Measurements from ENCODE around the gene THAP2. TPM values are rescaled to one million over a fixed set of nuclear protein-coding genes. Genes with fewer than 3 reads are reported as not detected.
A peak's percentile ranks its signal among the peaks of the same experiment; 100 is the strongest.
"Not testable (repeated sequence)": the region's sequence is repeated elsewhere in the genome, so short reads cannot be mapped to it uniquely, and the experiment has no call there.

Gene THAP2
- total and polyA plus RNA-seq, 2 donors: 6.1 to 9.8 TPM

DNA sequence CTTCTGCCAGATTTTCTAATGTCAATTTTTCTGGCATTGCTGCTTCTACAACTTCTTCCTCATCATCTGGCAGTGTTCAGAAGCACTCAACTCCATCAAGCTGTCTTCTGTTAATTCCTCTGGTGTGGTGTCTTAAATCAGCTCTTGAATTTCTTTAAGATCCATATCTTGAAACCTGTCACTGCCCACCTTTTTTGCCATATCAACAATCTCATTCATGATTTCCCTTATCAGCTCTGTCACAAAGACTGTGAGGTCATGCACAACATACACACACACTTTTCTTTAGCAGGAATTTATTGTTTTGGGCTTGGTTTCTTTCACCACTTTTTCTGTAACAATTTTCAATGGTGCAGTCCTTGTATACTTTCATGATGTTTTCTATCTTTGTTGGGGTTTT, 7.2 kb downstream of the THAP2 start:
- H3K4me1 ChIP-seq (ENCODE audit: control insufficient read depth in 2 of 2, insufficient read depth in 2 of 2, low read length in 2 of 2): no peaks in the 10 kb centered on the region
- H3K4me3 ChIP-seq (ENCODE audit: low read length in 2 of 2): no peak overlapping the region
- DNase-seq (ENCODE audit: low read depth in 6 of 9, low spot score in 9 of 9): no peak
- H3K36me3 ChIP-seq (ENCODE audit: control insufficient read depth in 2 of 2, insufficient read depth in 2 of 2, low read length in 1 of 2): no peaks in the 10 kb centered on the region
- H3K27me3 ChIP-seq (ENCODE audit: control insufficient read depth in 2 of 2, insufficient read depth in 1 of 2, low read length in 1 of 2): no peaks in the 10 kb centered on the region
- no peak overlapping the region for H3K27ac ChIP-seq (ENCODE audit: low read depth in 1 of 2, low read length in 1 of 2)
- H3K9me3 ChIP-seq (ENCODE audit: control insufficient read depth in 2 of 2, insufficient read depth in 1 of 2, low read length in 1 of 2): no peaks in the 10 kb centered on the region

- WGBS: 98% methylated on average over 1 of the region's 1 CpG
- Histone ChIP-seq H3K36me3 (ENCODE audit: control insufficient read depth in 2 of 2, insufficient read depth in 2 of 2, low read length in 1 of 2) (no peaks in the 10 kb centered on the region), H3K27me3 (ENCODE audit: control insufficient read depth in 2 of 2, insufficient read depth in 1 of 2, low read length in 1 of 2) (no peaks in the 10 kb centered on the region), H3K9me3 (ENCODE audit: control insufficient read depth in 2 of 2, insufficient read depth in 1 of 2, low read length in 1 of 2) (no peaks in the 10 kb centered on the region), H3K4me3 (ENCODE audit: low read length in 2 of 2) (no peak overlapping the region), H3K4me1 (ENCODE audit: control insufficient read depth in 2 of 2, insufficient read depth in 2 of 2, low read length in 2 of 2) (no peaks in the 10 kb centered on the region), H3K27ac (ENCODE audit: low read depth in 1 of 2, low read length in 1 of 2) (no peak overlapping the region)
- DNase-seq (ENCODE audit: low read depth in 6 of 9, low spot score in 9 of 9): no peak
Observed at GRCh38 chr12:71671816-71672215, 7.7 kb downstream of the THAP2 start.

DNA sequence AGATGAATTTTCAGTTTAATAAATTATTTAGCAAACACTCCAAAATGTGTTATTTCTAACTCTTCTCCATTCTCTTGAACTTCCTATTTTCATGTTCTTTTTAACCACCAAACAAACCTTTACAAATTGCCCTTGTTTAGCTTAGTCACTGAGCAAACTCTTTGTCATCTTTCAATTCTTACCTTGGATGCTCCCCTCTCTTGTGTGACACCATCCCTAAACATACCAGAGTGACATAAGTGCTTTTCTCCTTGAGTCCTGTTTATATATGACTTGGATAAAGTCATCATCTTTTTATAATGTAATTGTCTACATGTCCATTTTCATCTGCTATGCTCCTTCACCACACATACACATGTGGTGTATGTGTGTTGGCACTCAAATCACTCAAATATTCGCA, 18.4 kb downstream of the THAP2 start:
- H3K27me3 ChIP-seq (ENCODE audit: control insufficient read depth in 2 of 2, insufficient read depth in 1 of 2, low read length in 1 of 2): no peaks in the 10 kb centered on the region
- no peak overlapping the region for H3K4me3 ChIP-seq (ENCODE audit: low read length in 2 of 2)
- no peaks in the 10 kb centered on the region for H3K36me3 ChIP-seq (ENCODE audit: control insufficient read depth in 2 of 2, insufficient read depth in 2 of 2, low read length in 1 of 2)
- H3K9me3 ChIP-seq (ENCODE audit: control insufficient read depth in 2 of 2, insufficient read depth in 1 of 2, low read length in 1 of 2): no peaks in the 10 kb centered on the region
- H3K27ac ChIP-seq (ENCODE audit: low read depth in 1 of 2, low read length in 1 of 2): no peak overlapping the region
- H3K4me1 ChIP-seq (ENCODE audit: control insufficient read depth in 2 of 2, insufficient read depth in 2 of 2, low read length in 2 of 2): peaks cover 2 to 12% of the 10 kb centered on the region in 2 donors
- 95% methylated on average over 1 of the region's 1 CpG for WGBS
- DNase-seq (ENCODE audit: low read depth in 6 of 9, low spot score in 9 of 9): no peak

- no peak for DNase-seq (ENCODE audit: low read depth in 6 of 9, low spot score in 9 of 9)
- Histone ChIP-seq H3K4me1 (ENCODE audit: control insufficient read depth in 2 of 2, insufficient read depth in 2 of 2, low read length in 2 of 2) (peaks cover 2 to 18% of the 10 kb centered on the region in 2 donors), H3K27ac (ENCODE audit: low read depth in 1 of 2, low read length in 1 of 2) (no peak overlapping the region), H3K9me3 (ENCODE audit: control insufficient read depth in 2 of 2, insufficient read depth in 1 of 2, low read length in 1 of 2) (no peaks in the 10 kb centered on the region), H3K36me3 (ENCODE audit: control insufficient read depth in 2 of 2, insufficient read depth in 2 of 2, low read length in 1 of 2) (no peaks in the 10 kb centered on the region), H3K4me3 (ENCODE audit: low read length in 2 of 2) (no peak overlapping the region), H3K27me3 (ENCODE audit: control insufficient read depth in 2 of 2, insufficient read depth in 1 of 2, low read length in 1 of 2) (no peaks in the 10 kb centered on the region)
- WGBS: 98% methylated on average over 5 of the region's 5 CpGs
Observed at GRCh38 chr12:71683633-71684032, 19.5 kb downstream of the THAP2 start.

DNA sequence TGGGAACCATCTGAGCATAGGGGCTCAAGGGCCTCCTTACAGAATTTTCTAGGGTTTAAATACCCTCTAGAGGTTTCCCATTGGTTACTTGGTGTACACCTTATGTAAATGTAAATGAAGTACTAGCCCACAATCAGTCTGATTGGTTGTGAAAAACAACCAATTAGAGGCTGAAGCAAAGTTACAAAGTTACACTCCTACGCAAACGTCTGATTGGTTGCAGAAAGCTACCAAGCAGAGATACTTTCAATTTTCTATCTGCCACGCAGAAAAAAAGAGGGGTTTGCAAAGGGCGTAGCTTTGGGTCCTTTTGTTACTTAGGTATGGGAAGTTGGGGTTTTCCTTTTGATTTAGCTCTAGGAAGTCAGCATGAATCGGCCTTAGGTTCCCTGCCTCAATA, 20.0 kb downstream of the THAP2 start:
- H3K27me3 ChIP-seq (ENCODE audit: control insufficient read depth in 2 of 2, insufficient read depth in 1 of 2, low read length in 1 of 2): no peaks in the 10 kb centered on the region
- no peaks in the 10 kb centered on the region for H3K9me3 ChIP-seq (ENCODE audit: control insufficient read depth in 2 of 2, insufficient read depth in 1 of 2, low read length in 1 of 2)
- H3K4me1 ChIP-seq (ENCODE audit: control insufficient read depth in 2 of 2, insufficient read depth in 2 of 2, low read length in 2 of 2): peaks cover 2 to 19% of the 10 kb centered on the region in 2 donors
- no peak overlapping the region for H3K4me3 ChIP-seq (ENCODE audit: low read length in 2 of 2)
- H3K36me3 ChIP-seq (ENCODE audit: control insufficient read depth in 2 of 2, insufficient read depth in 2 of 2, low read length in 1 of 2): no peaks in the 10 kb centered on the region
- 52% methylated on average over 5 of the region's 5 CpGs for WGBS
- peak overlapping the region in 1 of 2 donors; percentile 13 for H3K27ac ChIP-seq (ENCODE audit: low read depth in 1 of 2, low read length in 1 of 2)
- no peak for DNase-seq (ENCODE audit: low read depth in 6 of 9, low spot score in 9 of 9)

GRCh38 chr12:71685312-71685906, 21.3 kb downstream of the THAP2 start:
- Histone ChIP-seq H3K27ac (ENCODE audit: low read depth in 1 of 2, low read length in 1 of 2) (peak overlapping the region; percentile 92 to 98), H3K36me3 (ENCODE audit: control insufficient read depth in 2 of 2, insufficient read depth in 2 of 2, low read length in 1 of 2) (no peaks in the 10 kb centered on the region), H3K9me3 (ENCODE audit: control insufficient read depth in 2 of 2, insufficient read depth in 1 of 2, low read length in 1 of 2) (no peaks in the 10 kb centered on the region), H3K4me3 (ENCODE audit: low read length in 2 of 2) (peak overlapping the region; percentile 82 to 86), H3K4me1 (ENCODE audit: control insufficient read depth in 2 of 2, insufficient read depth in 2 of 2, low read length in 2 of 2) (peaks cover 2 to 19% of the 10 kb centered on the region in 2 donors), H3K27me3 (ENCODE audit: control insufficient read depth in 2 of 2, insufficient read depth in 1 of 2, low read length in 1 of 2) (no peaks in the 10 kb centered on the region)
- no peak for DNase-seq (ENCODE audit: low read depth in 6 of 9, low spot score in 9 of 9)
- whole genome bisulfite sequencing: 66% methylated on average over 19 of the region's 19 CpGs

GRCh38 chr12:71685914-71686657, 22.0 kb downstream of the THAP2 start, which contains the start of gene TMEM19:
Gene TMEM19 (plus strand): TSS chr12:71686082. CDS start chr12:71686681, 599 bp downstream.
- Histone ChIP-seq H3K4me3 (ENCODE audit: low read length in 2 of 2) (peak within 1 kb of the TSS; percentile 82 to 86), H3K4me1 (ENCODE audit: control insufficient read depth in 2 of 2, insufficient read depth in 2 of 2, low read length in 2 of 2) (peaks cover 2 to 19% of the 10 kb centered on the region in 2 donors), H3K36me3 (ENCODE audit: control insufficient read depth in 2 of 2, insufficient read depth in 2 of 2, low read length in 1 of 2) (peaks cover 0 to 4% of the 10 kb centered on the region in 2 donors), H3K27me3 (ENCODE audit: control insufficient read depth in 2 of 2, insufficient read depth in 1 of 2, low read length in 1 of 2) (no peaks in the 10 kb centered on the region), H3K27ac (ENCODE audit: low read depth in 1 of 2, low read length in 1 of 2) (peak within 1 kb of the TSS; percentile 92 to 98), H3K9me3 (ENCODE audit: control insufficient read depth in 2 of 2, insufficient read depth in 1 of 2, low read length in 1 of 2) (no peaks in the 10 kb centered on the region)
- peak; percentile 63 to 92 (median 77) for DNase-seq (ENCODE audit: low read depth in 6 of 9, low spot score in 9 of 9)
- WGBS: under 1% methylated on average over 63 of the region's 63 CpGs

GRCh38 chr12:71686658-71687025, 22.5 kb downstream of the THAP2 start:
- peak overlapping the region in 1 of 2 donors; percentile 92 for H3K27ac ChIP-seq (ENCODE audit: low read depth in 1 of 2, low read length in 1 of 2)

DNA sequence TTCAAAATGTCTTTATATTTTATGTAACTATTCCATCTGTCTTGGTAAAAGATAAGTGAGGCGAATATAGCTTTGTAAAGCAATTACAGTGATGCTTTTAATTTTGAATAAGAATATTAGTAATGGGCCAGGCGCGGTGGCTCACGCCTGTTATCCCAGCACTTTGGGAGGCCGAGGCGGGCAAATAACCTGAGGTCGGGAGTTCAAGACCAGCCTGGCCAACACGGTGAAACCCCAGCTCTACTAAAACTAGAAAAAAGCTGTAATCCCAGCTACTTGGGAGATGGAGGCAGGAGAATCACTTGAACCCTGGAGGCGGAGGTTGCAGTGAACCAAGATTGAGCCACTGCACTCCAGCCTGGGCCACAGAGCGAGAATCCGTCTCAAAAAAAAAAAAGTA, 23.1 kb downstream of the THAP2 start:
- peaks cover 2 to 19% of the 10 kb centered on the region in 2 donors for H3K4me1 ChIP-seq (ENCODE audit: control insufficient read depth in 2 of 2, insufficient read depth in 2 of 2, low read length in 2 of 2)
- 92% methylated on average over 11 of the region's 11 CpGs for WGBS
- H3K4me3 ChIP-seq (ENCODE audit: low read length in 2 of 2): peak overlapping the region; percentile 82 to 86
- H3K36me3 ChIP-seq (ENCODE audit: control insufficient read depth in 2 of 2, insufficient read depth in 2 of 2, low read length in 1 of 2); DNase-seq (ENCODE audit: low read depth in 6 of 9, low spot score in 9 of 9); H3K27me3 ChIP-seq (ENCODE audit: control insufficient read depth in 2 of 2, insufficient read depth in 1 of 2, low read length in 1 of 2); H3K27ac ChIP-seq (ENCODE audit: low read depth in 1 of 2, low read length in 1 of 2); H3K9me3 ChIP-seq (ENCODE audit: control insufficient read depth in 2 of 2, insufficient read depth in 1 of 2, low read length in 1 of 2): not testable (repeated sequence)

More at GRCh38 chr12:71686658-71687025, 22.5 kb downstream of the THAP2 start:
- 19% methylated on average over 3 of the region's 3 CpGs for WGBS
- H3K4me1 ChIP-seq (ENCODE audit: control insufficient read depth in 2 of 2, insufficient read depth in 2 of 2, low read length in 2 of 2): peaks cover 2 to 19% of the 10 kb centered on the region in 2 donors
- H3K27me3 ChIP-seq (ENCODE audit: control insufficient read depth in 2 of 2, insufficient read depth in 1 of 2, low read length in 1 of 2): no peaks in the 10 kb centered on the region
- no peak for DNase-seq (ENCODE audit: low read depth in 6 of 9, low spot score in 9 of 9)
- H3K36me3 ChIP-seq (ENCODE audit: control insufficient read depth in 2 of 2, insufficient read depth in 2 of 2, low read length in 1 of 2): peaks cover 0 to 4% of the 10 kb centered on the region in 2 donors
- H3K9me3 ChIP-seq (ENCODE audit: control insufficient read depth in 2 of 2, insufficient read depth in 1 of 2, low read length in 1 of 2): no peaks in the 10 kb centered on the region
- peak overlapping the region; percentile 82 to 86 for H3K4me3 ChIP-seq (ENCODE audit: low read length in 2 of 2)

Measured in thymus (tissue), 11 donors.